Measurements from ENCODE around the gene HTR4. TPM values are rescaled to one million over a fixed set of nuclear protein-coding genes. Genes with fewer than 3 reads are reported as not detected.

HTR4 gene, protein sequence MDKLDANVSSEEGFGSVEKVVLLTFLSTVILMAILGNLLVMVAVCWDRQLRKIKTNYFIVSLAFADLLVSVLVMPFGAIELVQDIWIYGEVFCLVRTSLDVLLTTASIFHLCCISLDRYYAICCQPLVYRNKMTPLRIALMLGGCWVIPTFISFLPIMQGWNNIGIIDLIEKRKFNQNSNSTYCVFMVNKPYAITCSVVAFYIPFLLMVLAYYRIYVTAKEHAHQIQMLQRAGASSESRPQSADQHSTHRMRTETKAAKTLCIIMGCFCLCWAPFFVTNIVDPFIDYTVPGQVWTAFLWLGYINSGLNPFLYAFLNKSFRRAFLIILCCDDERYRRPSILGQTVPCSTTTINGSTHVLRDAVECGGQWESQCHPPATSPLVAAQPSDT
- not detected for polyA plus RNA-seq (2013, experiment 1 of 2)
- polyA plus RNA-seq (2013, experiment 2 of 2): not detected

DNA sequence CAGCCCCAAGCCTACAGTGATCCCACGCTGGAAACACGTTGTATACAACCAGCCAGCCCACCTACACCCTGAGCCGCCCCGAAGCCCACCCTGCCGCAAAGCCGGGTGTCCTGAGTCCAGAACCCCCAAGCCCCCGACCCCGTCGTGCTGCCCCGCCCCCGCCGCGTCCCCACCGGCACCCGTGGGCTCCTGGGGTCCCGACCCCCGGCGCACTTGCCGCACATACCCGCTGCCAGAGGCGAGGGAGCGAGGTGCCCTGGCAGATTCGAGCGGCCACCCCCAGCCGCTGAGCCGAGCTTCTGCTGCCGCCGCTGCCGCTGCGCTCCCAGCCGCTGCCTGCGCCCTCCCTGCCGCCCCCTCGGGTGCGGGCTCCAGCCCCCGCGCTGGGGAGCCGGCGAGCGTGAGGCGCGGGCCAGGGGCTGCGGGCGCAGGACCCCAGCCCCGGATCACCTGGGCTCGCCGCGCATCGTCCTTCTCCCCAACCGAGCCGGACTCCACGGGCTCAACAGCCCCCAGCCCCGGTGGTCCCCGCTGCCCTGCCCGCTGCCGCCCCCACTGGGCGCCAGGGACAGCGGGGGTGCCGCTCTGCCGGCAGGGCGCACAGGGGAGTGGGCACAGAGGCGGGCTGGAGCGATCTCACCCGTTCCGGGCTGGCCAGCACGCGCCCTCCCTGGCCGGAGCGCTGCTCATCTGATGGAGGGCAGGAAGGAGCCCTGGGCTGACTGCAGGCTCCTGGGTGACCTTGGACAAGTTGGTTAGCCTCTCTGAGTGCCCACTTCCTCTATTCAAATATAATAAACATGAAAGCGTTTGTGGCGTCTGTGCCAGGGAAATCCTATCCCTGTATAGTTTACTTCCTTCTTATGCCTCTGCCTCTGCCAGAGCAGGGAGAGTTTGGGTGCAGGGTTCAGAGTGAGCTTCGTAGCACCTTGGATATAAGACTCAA is at the start of gene HTR4:
Gene HTR4 (minus strand): TSS at position 692 of the 946 bp plus-strand sequence. CDS start 17,513 bp downstream, outside the sequence.
- Histone ChIP-seq H3K36me3 (ENCODE audit: control insufficient read depth, insufficient read depth, low read length) (no peaks in the 10 kb centered on the region), H2BK15ac (replicated peaks; ENCODE audit: low read depth) (no peak within 1 kb of the TSS), H3K9ac (ENCODE audit: low read length) (peak within 1 kb of the TSS; percentile 43), H3K23ac (ENCODE audit: low read length) (no peak within 1 kb of the TSS), H3K4me3 (ENCODE audit: low read length) (no peak within 1 kb of the TSS), H3K79me2 (ENCODE audit: control insufficient read depth, insufficient read depth, low read length) (no peaks in the 10 kb centered on the region), H3K18ac (ENCODE audit: low read length) (no peak within 1 kb of the TSS), H3K4me2 (ENCODE audit: low read length) (peak within 1 kb of the TSS; percentile 40), H2BK120ac (ENCODE audit: low read depth, low read length) (no peak within 1 kb of the TSS), H2BK5ac (ENCODE audit: low read length) (no peak within 1 kb of the TSS), H3K27me3 (ENCODE audit: insufficient read depth, low read length, poor library complexity) (peaks cover 13% of the 10 kb centered on the region), H2AK5ac (ENCODE audit: low read length) (no peak within 1 kb of the TSS), H3K56ac (ENCODE audit: low read length) (peak within 1 kb of the TSS; percentile 54), H4K5ac (ENCODE audit: low read length) (no peak within 1 kb of the TSS), H3K27ac (ENCODE audit: low read depth, low read length) (no peak within 1 kb of the TSS), H4K8ac (ENCODE audit: low read depth, low read length) (no peak within 1 kb of the TSS), H3K79me1 (ENCODE audit: low read length) (no peaks in the 10 kb centered on the region), H3K4ac (ENCODE audit: low read depth, low read length) (no peak within 1 kb of the TSS), H3K4me1 (ENCODE audit: control insufficient read depth, low read depth, low read length) (no peaks in the 10 kb centered on the region)
- DNase-seq: no peak
- no CpG with 5 or more reads among the region's 72 CpGs for WGBS (ENCODE audit: extremely low coverage, insufficient coverage, low lambda C conversion rate)

DNA sequence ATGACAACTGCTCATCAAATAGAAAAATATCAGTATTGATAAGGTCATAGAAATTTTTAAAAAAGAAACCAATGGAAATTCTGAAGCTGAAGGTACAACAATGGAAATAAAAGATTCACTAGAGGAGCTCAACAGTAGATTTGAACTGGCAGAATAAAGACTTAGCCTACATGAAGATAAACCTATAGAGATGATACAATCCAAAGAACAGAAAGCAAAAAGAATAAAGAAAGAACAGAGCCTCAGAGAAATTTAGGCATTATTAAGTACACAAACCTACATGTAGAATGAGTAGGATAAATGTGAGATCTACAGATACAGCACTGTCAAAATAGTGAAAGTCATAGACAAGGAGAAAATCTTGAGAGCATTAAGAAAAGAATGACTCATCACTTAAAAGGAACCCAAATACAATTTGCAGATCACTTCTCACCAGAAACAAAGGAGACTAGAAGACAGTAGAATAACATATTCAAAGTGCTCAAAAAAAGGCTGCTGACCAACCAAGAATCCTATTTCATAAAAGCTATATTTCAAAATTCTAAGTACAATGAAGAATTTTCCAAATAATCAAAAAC is 47.8 kb upstream of the HTR4 start:
- Histone ChIP-seq H4K8ac (ENCODE audit: low read depth, low read length) (no peak overlapping the region), H3K4me2 (ENCODE audit: low read length) (no peak overlapping the region), H3K4ac (ENCODE audit: low read depth, low read length) (no peak overlapping the region), H3K27ac (ENCODE audit: low read depth, low read length) (no peak overlapping the region), H3K36me3 (ENCODE audit: control insufficient read depth, insufficient read depth, low read length) (no peaks in the 10 kb centered on the region), H3K79me2 (ENCODE audit: control insufficient read depth, insufficient read depth, low read length) (no peaks in the 10 kb centered on the region), H4K5ac (ENCODE audit: low read length) (no peak overlapping the region), H2BK5ac (ENCODE audit: low read length) (no peak overlapping the region), H3K27me3 (ENCODE audit: insufficient read depth, low read length, poor library complexity) (no peaks in the 10 kb centered on the region), H2BK120ac (ENCODE audit: low read depth, low read length) (no peak overlapping the region), H2BK15ac (replicated peaks; ENCODE audit: low read depth) (no peak overlapping the region), H3K4me3 (ENCODE audit: low read length) (no peak overlapping the region), H3K56ac (ENCODE audit: low read length) (no peak overlapping the region), H3K23ac (ENCODE audit: low read length) (no peak overlapping the region), H3K4me1 (ENCODE audit: control insufficient read depth, low read depth, low read length) (no peaks in the 10 kb centered on the region), H3K79me1 (ENCODE audit: low read length) (no peaks in the 10 kb centered on the region), H2AK5ac (ENCODE audit: low read length) (no peak overlapping the region), H3K18ac (ENCODE audit: low read length) (no peak overlapping the region), H3K9ac (ENCODE audit: low read length) (no peak overlapping the region)
- no peak for DNase-seq

DNA sequence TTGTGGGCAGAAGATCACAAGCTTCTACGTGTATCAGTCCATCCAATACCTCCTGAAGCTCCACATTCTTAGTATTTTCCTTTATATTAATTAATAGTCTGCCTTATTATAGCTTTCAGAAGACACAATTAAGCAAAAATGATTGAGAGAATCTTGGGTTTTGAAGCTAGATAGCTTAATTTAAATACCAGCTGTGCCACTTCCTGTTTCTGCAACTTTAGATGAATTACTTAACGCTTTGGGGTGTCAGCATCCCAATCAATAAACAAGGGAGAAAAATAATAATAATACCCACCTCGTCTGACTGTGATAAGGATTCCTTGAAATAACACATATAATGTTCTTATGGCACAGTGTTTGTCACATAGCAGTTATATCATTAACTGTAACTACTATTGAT is 44.7 kb upstream of the HTR4 start:
- no CpG with 5 or more reads among the region's 3 CpGs for WGBS (ENCODE audit: extremely low coverage, insufficient coverage, low lambda C conversion rate)
- Histone ChIP-seq H3K79me2 (ENCODE audit: control insufficient read depth, insufficient read depth, low read length) (no peaks in the 10 kb centered on the region), H3K9ac (ENCODE audit: low read length) (no peak overlapping the region), H2BK120ac (ENCODE audit: low read depth, low read length) (no peak overlapping the region), H3K36me3 (ENCODE audit: control insufficient read depth, insufficient read depth, low read length) (no peaks in the 10 kb centered on the region), H2AK5ac (ENCODE audit: low read length) (no peak overlapping the region), H4K5ac (ENCODE audit: low read length) (no peak overlapping the region), H4K8ac (ENCODE audit: low read depth, low read length) (no peak overlapping the region), H3K79me1 (ENCODE audit: low read length) (no peaks in the 10 kb centered on the region), H3K4me3 (ENCODE audit: low read length) (no peak overlapping the region), H3K27ac (ENCODE audit: low read depth, low read length) (no peak overlapping the region), H3K23ac (ENCODE audit: low read length) (no peak overlapping the region), H3K18ac (ENCODE audit: low read length) (no peak overlapping the region), H2BK5ac (ENCODE audit: low read length) (no peak overlapping the region), H3K56ac (ENCODE audit: low read length) (no peak overlapping the region), H3K27me3 (ENCODE audit: insufficient read depth, low read length, poor library complexity) (no peaks in the 10 kb centered on the region), H3K4me2 (ENCODE audit: low read length) (no peak overlapping the region), H2BK15ac (replicated peaks; ENCODE audit: low read depth) (no peak overlapping the region), H3K4ac (ENCODE audit: low read depth, low read length) (no peak overlapping the region), H3K4me1 (ENCODE audit: control insufficient read depth, low read depth, low read length) (no peaks in the 10 kb centered on the region)
- DNase-seq: no peak

DNA sequence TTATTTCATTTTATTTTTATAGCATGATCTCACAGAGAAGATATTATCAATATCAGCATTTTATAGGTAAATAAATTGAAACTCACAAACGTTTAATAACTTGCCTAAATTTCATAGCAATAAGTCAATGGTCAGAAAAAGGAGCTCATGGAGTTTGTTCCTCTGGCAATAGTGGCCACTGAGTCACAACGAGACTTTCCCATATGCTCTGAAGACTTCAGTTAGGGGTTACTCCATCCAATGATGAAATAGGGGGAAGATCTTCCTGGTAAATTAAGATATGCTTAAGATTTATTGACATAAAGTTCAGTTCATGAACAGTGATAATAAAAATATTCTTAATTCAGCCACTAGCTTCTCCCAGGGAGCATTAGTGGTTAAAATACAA is 43.5 kb upstream of the HTR4 start:
- Histone ChIP-seq H3K79me1 (ENCODE audit: low read length) (no peaks in the 10 kb centered on the region), H3K27ac (ENCODE audit: low read depth, low read length) (no peak overlapping the region), H3K4ac (ENCODE audit: low read depth, low read length) (no peak overlapping the region), H3K27me3 (ENCODE audit: insufficient read depth, low read length, poor library complexity) (no peaks in the 10 kb centered on the region), H3K79me2 (ENCODE audit: control insufficient read depth, insufficient read depth, low read length) (no peaks in the 10 kb centered on the region), H3K9ac (ENCODE audit: low read length) (no peak overlapping the region), H3K23ac (ENCODE audit: low read length) (no peak overlapping the region), H4K8ac (ENCODE audit: low read depth, low read length) (no peak overlapping the region), H2BK15ac (replicated peaks; ENCODE audit: low read depth) (no peak overlapping the region), H3K4me2 (ENCODE audit: low read length) (no peak overlapping the region), H3K18ac (ENCODE audit: low read length) (no peak overlapping the region), H2BK120ac (ENCODE audit: low read depth, low read length) (no peak overlapping the region), H3K56ac (ENCODE audit: low read length) (no peak overlapping the region), H3K36me3 (ENCODE audit: control insufficient read depth, insufficient read depth, low read length) (no peaks in the 10 kb centered on the region), H2AK5ac (ENCODE audit: low read length) (no peak overlapping the region), H3K4me3 (ENCODE audit: low read length) (no peak overlapping the region), H4K5ac (ENCODE audit: low read length) (no peak overlapping the region), H3K4me1 (ENCODE audit: control insufficient read depth, low read depth, low read length) (no peaks in the 10 kb centered on the region), H2BK5ac (ENCODE audit: low read length) (no peak overlapping the region)
- WGBS (ENCODE audit: extremely low coverage, insufficient coverage, low lambda C conversion rate): no CpG with 5 or more reads among the region's 2 CpGs
- DNase-seq: no peak

DNA sequence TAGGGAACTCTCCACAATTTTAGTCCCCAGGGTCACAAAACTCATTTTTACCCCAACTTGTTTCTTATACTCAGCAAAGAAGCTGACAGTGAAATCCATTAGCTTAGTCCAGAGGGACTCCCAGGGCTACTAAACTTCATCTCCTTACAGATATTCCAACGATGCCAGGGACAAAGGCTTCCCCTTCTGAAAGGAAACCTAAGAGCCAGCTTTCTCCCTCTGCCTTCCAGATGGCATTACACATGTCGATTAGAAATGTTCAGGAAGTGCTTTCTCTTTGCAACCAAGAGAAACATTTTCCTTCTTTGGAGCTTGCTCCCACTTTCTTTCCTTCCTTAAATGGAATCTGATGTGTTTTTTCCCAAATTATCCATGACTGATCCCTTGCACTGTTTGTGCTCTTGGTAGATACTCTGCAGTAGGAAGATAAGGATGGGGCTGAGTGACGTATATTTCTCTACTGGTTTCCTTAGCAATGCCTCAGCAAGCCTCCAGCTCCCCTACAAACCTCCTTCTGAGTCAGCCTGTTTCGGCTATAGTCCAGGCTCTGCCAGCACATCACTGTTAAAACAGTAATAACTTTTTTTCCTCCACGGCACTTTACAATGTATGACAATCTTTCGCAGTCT is 43.0 kb upstream of the HTR4 start:
- H3K4me2 ChIP-seq (ENCODE audit: low read length): no peak overlapping the region
- no peaks in the 10 kb centered on the region for H3K36me3 ChIP-seq (ENCODE audit: control insufficient read depth, insufficient read depth, low read length)
- H3K27me3 ChIP-seq (ENCODE audit: insufficient read depth, low read length, poor library complexity): no peaks in the 10 kb centered on the region
- WGBS (ENCODE audit: extremely low coverage, insufficient coverage, low lambda C conversion rate): no CpG with 5 or more reads among the region's 6 CpGs
- H3K9ac ChIP-seq (ENCODE audit: low read length): no peak overlapping the region
- H3K79me1 ChIP-seq (ENCODE audit: low read length): no peaks in the 10 kb centered on the region
- no peak overlapping the region for H2BK15ac ChIP-seq (replicated peaks; ENCODE audit: low read depth)
- H3K4ac ChIP-seq (ENCODE audit: low read depth, low read length): no peak overlapping the region
- no peak overlapping the region for H3K23ac ChIP-seq (ENCODE audit: low read length)
- no peak overlapping the region for H2BK120ac ChIP-seq (ENCODE audit: low read depth, low read length)
- no peaks in the 10 kb centered on the region for H3K79me2 ChIP-seq (ENCODE audit: control insufficient read depth, insufficient read depth, low read length)
- no peak overlapping the region for H3K18ac ChIP-seq (ENCODE audit: low read length)
- H3K4me3 ChIP-seq (ENCODE audit: low read length): no peak overlapping the region
- H3K4me1 ChIP-seq (ENCODE audit: control insufficient read depth, low read depth, low read length): no peaks in the 10 kb centered on the region
- no peak overlapping the region for H3K56ac ChIP-seq (ENCODE audit: low read length)
- H2BK5ac ChIP-seq (ENCODE audit: low read length): no peak overlapping the region
- no peak for DNase-seq
- H3K27ac ChIP-seq (ENCODE audit: low read depth, low read length): no peak overlapping the region
- no peak overlapping the region for H4K8ac ChIP-seq (ENCODE audit: low read depth, low read length)
- H2AK5ac ChIP-seq (ENCODE audit: low read length): no peak overlapping the region
- H4K5ac ChIP-seq (ENCODE audit: low read length): no peak overlapping the region
